Lower lobe of right lung (tissue), 2 donors: Measurements from ENCODE around the gene SPIN1. TPM values are rescaled to one million over a fixed set of nuclear protein-coding genes. Genes with fewer than 3 reads are reported as not detected.

Experiments used
- ATAC-seq, 2 donors: fragments of 200-7000 bp; cut with Tn5 transposase; one replicate each; pipeline ENCODE4 v1.9.1; 2020 to 2022; ENCODE audit warnings: mild to moderate bottlenecking in 2 of 2, moderate library complexity in 2 of 2
- DNase-seq: peaks from one replicate; pipeline ENCODE4 v3.0.0-alpha.2; 2020
- H3K27ac ChIP-seq: fragments of 200-600 bp; one replicate; pipeline ENCODE4 v1.8.0; 2022
- H3K27me3 ChIP-seq: fragments of 200-600 bp; one replicate; pipeline ENCODE4 v1.8.0; 2022; ENCODE audit warnings: low read depth
- H3K36me3 ChIP-seq: fragments of 200-600 bp; one replicate; pipeline ENCODE4 v1.8.0; 2022; ENCODE audit warnings: mild to moderate bottlenecking
- H3K4me1 ChIP-seq: fragments of 200-600 bp; one replicate; pipeline ENCODE4 v1.8.0; 2022
- H3K4me3 ChIP-seq: fragments of 200-600 bp; one replicate; pipeline ENCODE4 v1.8.0; 2022; ENCODE audit warnings: mild to moderate bottlenecking
- H3K9me3 ChIP-seq: fragments of 200-600 bp; one replicate; pipeline ENCODE4 v1.8.0; 2022
- CTCF ChIP-seq: fragments of 200-600 bp; IDR thresholded peaks from one replicate; pipeline ENCODE4 v1.8.0; 2022; ENCODE audit warnings: antibody characterized with exemption, mild to moderate bottlenecking
- intact Hi-C: fragments of 100-400 bp; cut with DNase I; formaldehyde crosslinking; loops from one replicate; pipeline ENCODE4 v1.11.0; 2022
- total RNA-seq: library from RNA; stranded (reverse); fragmentation: NEBNext Ultra II Directional; extraction: Animal tissue kit (Norgen Biotek cat#: 25700); gene quantifications from one replicate; pipeline ENCODE4 v1.2.1, GENCODE V29; 2021
- donor health status: DM: no; HTN: yes; CAD: no; lungs with severe emphysema.

The SPIN1 gene
- total RNA-seq, 1 donor from 2014 or later, result 59.5 TPM

- Histone ChIP-seq H3K4me3 (no peak overlapping the region), H3K4me1 (no peaks in the 10 kb centered on the region), H3K36me3 (peaks cover 7% of the 10 kb centered on the region), H3K27ac (no peak overlapping the region), H3K27me3 (no peaks in the 10 kb centered on the region), H3K9me3 (no peaks in the 10 kb centered on the region)
- TF ChIP-seq CTCF, result no peak
- no peak for DNase-seq
- ATAC-seq, result no peak
- intact Hi-C loops, result no loop called here
Measured at GRCh38 chr9:88481933-88482332, 93.7 kb downstream of the SPIN1 start.

GRCh38 chr9:88488166-88488565 lies 99.9 kb downstream of the SPIN1 start:
- Histone ChIP-seq H3K27ac (no peak overlapping the region), H3K4me1 (no peaks in the 10 kb centered on the region), H3K4me3 (no peak overlapping the region), H3K36me3 (peaks cover 5% of the 10 kb centered on the region), H3K27me3 (no peaks in the 10 kb centered on the region), H3K9me3 (no peaks in the 10 kb centered on the region)
- ATAC-seq (no peak), DNase-seq (no peak)
- intact Hi-C loops, result no loop called here
- TF ChIP-seq CTCF, result no peak

GRCh38 chr9:88494983-88495721 lies 106.9 kb downstream of the SPIN1 start:
- TF ChIP-seq CTCF, result no peak
- Histone ChIP-seq H3K9me3 (no peaks in the 10 kb centered on the region), H3K27me3 (no peaks in the 10 kb centered on the region), H3K27ac (no peak overlapping the region), H3K4me1 (no peaks in the 10 kb centered on the region), H3K36me3 (no peaks in the 10 kb centered on the region), H3K4me3 (no peak overlapping the region)
- DNase-seq (no peak), ATAC-seq (no peak)
- intact Hi-C loops, result no loop called here

GRCh38 chr9:88497224-88497623 lies 109.0 kb downstream of the SPIN1 start:
- ATAC-seq, result no peak
- no peaks in the 10 kb centered on the region for H3K4me1 ChIP-seq
- H3K27ac ChIP-seq, result no peak overlapping the region
- no peak overlapping the region for H3K4me3 ChIP-seq
- intact Hi-C loops, result no loop called here
- no peak for TF ChIP-seq CTCF
- DNase-seq, result no peak
- no peaks in the 10 kb centered on the region for H3K9me3 ChIP-seq
- no peaks in the 10 kb centered on the region for H3K36me3 ChIP-seq
- no peaks in the 10 kb centered on the region for H3K27me3 ChIP-seq

- no peak for DNase-seq
- Histone ChIP-seq H3K4me1 (no peaks in the 10 kb centered on the region), H3K27me3 (no peaks in the 10 kb centered on the region), H3K27ac (no peak overlapping the region), H3K4me3 (no peak overlapping the region), H3K36me3 (no peaks in the 10 kb centered on the region), H3K9me3 (no peaks in the 10 kb centered on the region)
- ATAC-seq, result no peak
- intact Hi-C loops, result no loop called here
- no peak for TF ChIP-seq CTCF
Measured at GRCh38 chr9:88498880-88499279, 110.6 kb downstream of the SPIN1 start.
